HG02870 (cell line): Measurements from ENCODE around the gene THRB.
"Not testable (repeated sequence)": the region's sequence is repeated elsewhere in the genome, so short reads cannot be mapped to it uniquely, and the experiment has no call there.

Experiments used
- ATAC-seq: cut with Tn5 transposase; IDR thresholded peaks from one replicate; pipeline ENCODE4 v1.9.1; 2021; ENCODE audit warnings: mild to moderate bottlenecking, moderate library complexity; ENCODE audit not compliant: unreplicated experiment

THRB gene

GRCh38 chr3:24410860-24411259 lies 83.8 kb downstream of the THRB start:
- no peak for ATAC-seq

DNA sequence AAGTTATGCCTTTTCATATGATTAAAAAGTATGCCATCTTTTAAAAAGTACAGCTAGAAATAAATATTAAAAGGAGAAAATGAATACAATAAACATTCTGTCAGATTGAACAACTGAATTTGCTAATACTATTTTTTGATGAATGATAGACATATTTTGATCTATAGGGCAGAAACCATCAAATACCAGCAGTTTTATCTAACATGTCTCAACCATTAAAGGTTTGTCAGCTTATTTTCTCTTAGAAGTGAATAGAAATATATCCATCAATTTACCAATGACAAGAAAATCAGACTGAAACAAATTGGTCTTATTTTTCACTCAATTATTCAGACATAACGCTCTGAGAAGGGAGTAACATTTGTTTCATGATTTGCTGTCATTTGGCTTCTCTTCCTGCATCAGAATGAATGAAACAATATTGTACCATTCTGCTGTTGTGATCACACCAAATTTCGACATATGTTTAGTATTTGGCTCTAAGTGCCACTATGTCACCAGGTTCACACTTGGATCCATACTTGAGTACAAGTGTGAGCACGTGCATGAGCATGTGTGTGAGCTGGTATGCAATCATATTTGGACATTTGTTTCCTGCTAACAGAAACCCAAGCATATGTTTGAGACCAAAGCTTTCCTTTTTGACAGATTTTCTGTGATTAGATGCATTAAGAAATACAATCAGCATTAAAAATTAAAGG lies 86.5 kb downstream of the THRB start:
- no peak for ATAC-seq

DNA sequence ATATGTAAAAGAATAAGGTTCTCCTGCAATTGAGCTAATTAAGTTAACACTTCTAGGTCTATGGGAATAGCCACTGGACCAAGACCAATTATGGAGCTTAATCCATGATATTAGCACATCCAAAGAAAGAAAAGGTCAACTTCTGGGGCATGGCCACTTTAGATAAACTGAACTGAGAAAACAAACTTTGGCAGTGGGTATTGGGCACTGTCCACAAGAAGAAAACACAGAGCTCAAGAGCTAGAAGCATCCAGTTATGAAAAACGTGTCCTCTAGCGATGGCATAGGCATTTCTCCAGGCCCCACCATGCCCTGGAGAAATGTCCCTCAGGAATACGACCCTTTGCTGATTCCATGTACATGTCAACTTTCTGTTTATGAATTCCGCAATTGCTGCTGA lies 87.8 kb downstream of the THRB start:
- no peak for ATAC-seq

GRCh38 chr3:24405057-24405456 lies 89.6 kb downstream of the THRB start:
- no peak for ATAC-seq

- no peak for ATAC-seq
Measured at GRCh38 chr3:24401811-24402185, 92.9 kb downstream of the THRB start.

- ATAC-seq: no peak
Measured at GRCh38 chr3:24401090-24401810, 93.4 kb downstream of the THRB start.

DNA sequence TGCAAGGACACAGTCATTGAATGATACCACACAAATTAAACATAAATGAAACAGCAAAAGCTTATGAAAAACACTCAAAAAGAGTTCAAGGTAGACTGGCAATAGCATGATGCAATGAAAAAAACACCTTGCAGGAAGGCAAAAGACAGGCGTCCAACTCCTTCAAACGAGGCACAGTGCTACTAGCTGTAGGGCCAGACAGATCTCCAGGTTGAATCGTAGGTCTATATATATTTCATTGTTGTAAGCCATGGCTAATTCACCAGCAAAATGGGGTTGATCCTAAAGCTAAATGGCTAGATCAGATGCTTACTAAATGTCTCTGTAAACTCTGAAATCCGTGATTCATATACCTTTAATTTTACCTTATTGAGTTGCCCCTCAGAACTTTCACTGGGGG lies 94.2 kb downstream of the THRB start:
- ATAC-seq: no peak

DNA sequence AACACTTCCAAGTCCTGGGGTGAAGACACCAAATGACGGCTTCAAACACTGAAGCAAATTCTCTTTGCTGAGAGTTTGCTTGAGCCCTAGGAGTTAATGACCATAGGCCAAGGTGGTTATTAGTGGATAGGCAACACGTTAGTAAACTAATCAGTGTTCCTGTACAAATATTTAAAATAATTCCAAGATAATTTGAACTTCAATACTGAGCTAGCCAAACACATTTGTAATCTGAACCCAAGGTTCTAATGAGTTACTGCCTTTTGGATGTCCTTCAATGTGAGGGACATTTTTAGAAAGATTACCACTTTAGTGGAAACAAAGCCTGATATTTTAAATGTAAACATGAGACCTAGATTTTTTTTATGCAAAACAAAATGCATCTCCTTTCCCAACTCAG lies 94.6 kb downstream of the THRB start:
- no peak for ATAC-seq

DNA sequence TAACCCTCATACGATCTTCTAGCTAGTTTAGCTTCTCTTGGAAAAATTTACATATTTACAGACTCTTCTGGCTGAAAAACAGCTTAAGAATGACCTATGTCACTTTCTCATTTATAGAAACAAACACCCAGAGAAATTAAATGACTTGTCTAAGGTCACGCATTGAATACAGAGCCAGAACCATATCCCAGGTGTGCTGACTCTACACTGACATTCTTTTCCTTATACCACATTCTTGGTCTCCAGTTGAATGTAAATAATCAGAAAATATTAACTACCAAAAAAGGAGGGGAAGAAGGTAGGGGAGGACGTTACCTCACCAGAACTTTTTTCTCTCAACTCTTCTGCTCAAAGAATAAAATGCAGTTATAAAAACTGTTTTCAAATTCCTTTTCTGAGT lies 95.0 kb downstream of the THRB start:
- ATAC-seq: no peak

- not testable (repeated sequence) for ATAC-seq
Measured at GRCh38 chr3:24398712-24399111, 95.9 kb downstream of the THRB start.

GRCh38 chr3:24396338-24396737 lies 98.3 kb downstream of the THRB start:
- ATAC-seq: no peak

DNA sequence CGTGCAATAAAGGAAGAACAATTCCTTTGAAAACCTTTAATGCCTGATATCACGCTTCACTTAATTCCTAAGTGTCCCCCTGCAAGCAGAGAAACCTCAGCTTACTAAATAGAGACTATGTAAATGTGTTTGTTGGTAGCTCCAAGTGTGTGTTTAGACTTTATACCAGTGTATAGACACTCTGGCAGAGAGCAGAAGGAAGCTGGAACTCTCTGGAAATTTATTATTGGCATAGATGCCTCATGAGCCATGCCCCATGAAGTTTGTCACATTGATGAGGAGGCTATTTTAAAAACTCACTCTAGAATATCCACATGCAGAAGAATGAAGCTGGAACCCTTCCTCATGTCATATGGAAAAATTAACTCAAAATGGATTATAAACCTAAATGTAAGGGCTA lies 99.9 kb downstream of the THRB start:
- ATAC-seq: no peak

GRCh38 chr3:24393316-24393715 lies 101.3 kb downstream of the THRB start:
- no peak for ATAC-seq

- ATAC-seq: no peak
Measured at GRCh38 chr3:24390169-24391130, 104.2 kb downstream of the THRB start.

DNA sequence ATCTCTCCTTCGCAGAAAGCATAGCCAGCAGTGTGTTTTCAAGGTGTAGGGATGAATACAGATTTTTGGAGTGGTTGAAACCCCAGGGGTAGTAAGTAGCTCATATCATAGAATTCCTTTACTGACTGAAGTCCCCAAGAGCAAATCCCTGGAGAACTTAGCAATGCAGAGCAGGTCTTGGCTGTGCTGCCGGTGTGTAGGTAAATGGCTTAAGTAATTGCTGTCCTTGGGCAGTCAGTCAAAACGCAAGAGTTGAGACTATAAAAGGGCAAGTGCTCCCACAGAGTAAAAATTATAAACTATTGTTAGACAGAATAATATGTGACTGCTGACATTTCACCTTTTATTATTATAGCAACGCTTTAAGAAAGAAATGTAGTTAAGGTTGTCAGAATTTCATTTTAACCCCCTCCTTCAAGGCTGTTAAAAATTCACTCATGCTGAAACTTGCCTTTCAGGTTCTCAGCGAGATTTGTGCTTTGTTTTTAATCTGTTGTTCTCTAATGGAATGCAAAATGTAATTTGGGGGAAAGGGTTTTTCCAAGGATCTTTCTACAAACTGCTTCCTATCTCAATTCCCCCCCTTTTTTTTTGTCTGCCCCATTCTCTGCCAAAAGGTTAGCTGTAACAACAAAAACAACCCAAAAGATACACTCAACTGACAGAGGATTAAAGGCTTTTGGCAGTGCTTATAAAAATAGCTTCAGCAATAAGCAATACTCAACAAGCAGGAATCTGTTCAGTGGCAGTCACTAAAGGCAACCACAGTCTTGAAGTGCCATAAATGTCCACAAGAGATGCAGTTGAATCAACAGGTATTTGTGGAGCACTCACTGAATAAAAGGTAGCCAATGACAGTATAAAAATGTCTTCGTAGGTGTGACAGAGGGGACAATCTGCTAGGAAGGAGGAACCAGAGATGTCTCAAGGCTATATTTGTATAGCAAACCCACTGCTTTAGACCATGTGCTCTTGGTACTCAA lies 105.3 kb downstream of the THRB start:
- ATAC-seq: no peak

DNA sequence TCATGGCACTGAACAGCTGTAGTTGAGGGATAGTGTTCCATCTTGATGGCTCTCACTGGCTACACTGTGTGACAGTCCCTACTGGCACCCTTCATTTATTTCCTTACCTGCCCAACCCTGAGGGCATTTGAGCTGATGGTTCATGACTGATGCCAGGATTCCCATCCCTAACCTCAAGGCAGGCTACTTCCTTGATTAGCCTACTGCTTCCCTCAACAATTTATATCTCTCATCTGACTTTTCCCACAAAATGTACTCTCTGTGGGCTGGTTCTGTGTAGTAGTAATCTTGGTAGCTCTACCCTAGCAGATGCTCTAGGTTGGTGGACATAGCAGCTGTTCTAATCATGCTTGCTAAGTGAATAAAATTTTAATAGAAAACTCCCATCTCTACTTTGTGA lies 106.0 kb downstream of the THRB start:
- no peak for ATAC-seq

GRCh38 chr3:24388159-24388558 lies 106.5 kb downstream of the THRB start:
- no peak for ATAC-seq

DNA sequence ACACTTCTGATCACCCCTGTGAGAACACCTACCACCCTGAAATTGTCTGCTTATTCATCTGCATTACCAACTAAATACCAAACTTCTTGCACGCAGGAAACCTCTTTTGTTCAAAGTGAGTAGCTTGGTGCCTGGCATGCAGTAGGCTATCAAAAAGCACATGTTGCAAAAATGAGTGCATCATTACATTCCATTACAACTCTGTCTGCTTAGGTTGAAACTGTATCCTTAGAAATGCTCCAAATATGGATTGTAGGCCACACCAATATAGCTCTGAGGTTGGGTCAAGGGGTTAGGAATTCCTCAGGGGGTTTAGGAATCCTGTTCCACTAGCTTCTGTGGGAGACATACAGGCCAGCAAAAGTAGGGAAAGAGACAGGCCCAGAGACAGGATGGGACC lies 107.2 kb downstream of the THRB start:
- ATAC-seq: no peak

- no peak for ATAC-seq
Measured at GRCh38 chr3:24387000-24387399, 107.7 kb downstream of the THRB start.

- no peak for ATAC-seq
Measured at GRCh38 chr3:24386458-24386857, 108.2 kb downstream of the THRB start.
